H9 (cell line): ENCODE measurements around the gene ABLIM1. TPM values are rescaled to one million over a fixed set of nuclear protein-coding genes. Genes with fewer than 3 reads are reported as not detected.

ENCODE experiments used
- DNase-seq: peaks from one replicate; pipeline ENCODE4 v3.0.0-alpha.2; 2017
- H2AFZ ChIP-seq: one replicate; pipeline ENCODE4 v1.6.1; 2013; ENCODE audit warnings: mild to moderate bottlenecking, low read length, control low read depth, moderate library complexity
- H2AK5ac ChIP-seq: 2 replicates; pipeline ENCODE4 v1.6.1; 2013; ENCODE audit warnings: low read length, control low read depth, mixed read lengths; ENCODE audit not compliant: insufficient read length
- H2BK120ac ChIP-seq: one replicate; pipeline ENCODE4 v1.6.1; 2013; ENCODE audit warnings: low read depth, mild to moderate bottlenecking, low read length, control low read depth, inconsistent platforms; ENCODE audit not compliant: poor library complexity, severe bottlenecking
- H2BK12ac ChIP-seq: 2 replicates; pipeline ENCODE4 v1.6.1; 2013; ENCODE audit warnings: low read length, control low read depth, mixed read lengths, low read depth; ENCODE audit not compliant: insufficient read length
- H2BK15ac ChIP-seq: 2 replicates; pipeline ENCODE4 v1.6.1; 2013; ENCODE audit warnings: low read depth, low read length, control low read depth
- H2BK20ac ChIP-seq: one replicate; pipeline ENCODE4 v1.6.1; 2013; ENCODE audit warnings: low read depth, mild to moderate bottlenecking, low read length, control low read depth, inconsistent platforms; ENCODE audit not compliant: poor library complexity, severe bottlenecking
- H2BK5ac ChIP-seq: 2 replicates; pipeline ENCODE4 v1.6.1; 2013; ENCODE audit warnings: low read length, control low read depth, mixed read lengths; ENCODE audit not compliant: insufficient read length
- H3K14ac ChIP-seq: 2 replicates; pipeline ENCODE4 v1.6.1; 2013; ENCODE audit warnings: low read length, control low read depth; ENCODE audit not compliant: insufficient read depth
- H3K18ac ChIP-seq: 2 replicates; pipeline ENCODE4 v1.6.1; 2013; ENCODE audit warnings: low read depth, mild to moderate bottlenecking, mixed read lengths, low read length, control low read depth; ENCODE audit not compliant: insufficient read length
- H3K23ac ChIP-seq: 2 replicates; pipeline ENCODE4 v1.6.1; 2013; ENCODE audit warnings: low read length, control low read depth, mixed read lengths, low read depth; ENCODE audit not compliant: insufficient read length
- H3K23me2 ChIP-seq: 2 replicates; pipeline ENCODE4 v1.6.1; 2013; ENCODE audit warnings: low read depth, mild to moderate bottlenecking, mixed read lengths, low read length, control low read depth; ENCODE audit not compliant: insufficient read length, poor library complexity, severe bottlenecking
- H3K27ac ChIP-seq: 2 replicates; pipeline ENCODE4 v1.5.1; 2013; ENCODE audit warnings: low read length, control low read depth, mixed read lengths, low read depth; ENCODE audit not compliant: insufficient read length
- H3K27me3 ChIP-seq: 2 replicates; pipeline ENCODE4 v1.6.1; 2013; ENCODE audit warnings: low read length, control low read depth, inconsistent platforms; ENCODE audit not compliant: insufficient read depth
- H3K4ac ChIP-seq: 2 replicates; pipeline ENCODE4 v1.6.1; 2013; ENCODE audit warnings: low read depth, mild to moderate bottlenecking, control low read depth, inconsistent platforms, low read length, moderate library complexity
- H3K4me1 ChIP-seq: 2 replicates; pipeline ENCODE4 v1.6.1; 2013; ENCODE audit warnings: low read length, control low read depth, inconsistent platforms; ENCODE audit not compliant: insufficient read depth
- H3K4me2 ChIP-seq: 2 replicates; pipeline ENCODE4 v1.6.1; 2013; ENCODE audit warnings: low read length, control low read depth, mixed read lengths; ENCODE audit not compliant: insufficient read length, insufficient read depth
- H3K56ac ChIP-seq: 2 replicates; pipeline ENCODE4 v1.6.1; 2013; ENCODE audit warnings: low read depth, mild to moderate bottlenecking, mixed read lengths, low read length, control low read depth; ENCODE audit not compliant: insufficient read length
- H3K79me1 ChIP-seq: 2 replicates; pipeline ENCODE4 v1.6.1; 2013; ENCODE audit warnings: low read depth, mild to moderate bottlenecking, moderate library complexity, low read length, control low read depth, inconsistent platforms; ENCODE audit not compliant: insufficient read depth, poor library complexity, severe bottlenecking
- H3K79me2 ChIP-seq: 2 replicates; pipeline ENCODE4 v1.6.1; 2013; ENCODE audit warnings: low read length, control low read depth, inconsistent platforms; ENCODE audit not compliant: insufficient read depth
- H3K9ac ChIP-seq: 2 replicates; pipeline ENCODE4 v1.6.1; 2013; ENCODE audit warnings: low read length, control low read depth, mixed read lengths; ENCODE audit not compliant: insufficient read length; ENCODE audit errors: extremely low read depth
- H3K9me3 ChIP-seq: one replicate; pipeline ENCODE4 v1.6.1; 2013; ENCODE audit warnings: low read depth, low read length, inconsistent platforms; ENCODE audit not compliant: control insufficient read depth
- H3T11ph ChIP-seq: one replicate; pipeline ENCODE4 v1.6.1; 2013; ENCODE audit warnings: mild to moderate bottlenecking, low read length, control low read depth, inconsistent platforms
- H4K20me1 ChIP-seq: one replicate; pipeline ENCODE4 v1.6.1; 2013; ENCODE audit not compliant: control insufficient read depth, insufficient read length, insufficient read depth
- H4K5ac ChIP-seq: 2 replicates; pipeline ENCODE4 v1.6.1; 2013; ENCODE audit warnings: low read depth, mild to moderate bottlenecking, mixed read lengths, low read length, control low read depth; ENCODE audit not compliant: insufficient read length
- H4K8ac ChIP-seq: replicated peaks from 2 replicates; pipeline ENCODE4 v1.6.1; 2013; ENCODE audit warnings: low read length, control low read depth, mixed read lengths, low read depth; ENCODE audit not compliant: insufficient read length
- H4K91ac ChIP-seq: 2 replicates; pipeline ENCODE4 v1.6.1; 2013; ENCODE audit warnings: low read depth, mild to moderate bottlenecking, moderate library complexity, mixed read lengths, low read length, control low read depth; ENCODE audit not compliant: insufficient read length
- H3K27ac Mint-ChIP-seq, 3 experiments: 2 replicates in 2 of 3; 3 replicates in 1 of 3; pipeline ENCODE4 v1.8.0; 2020 to 2021; ENCODE audit warnings: mixed read lengths in 3 of 3, mild to moderate bottlenecking in 1 of 3, moderate library complexity in 1 of 3
- H3K27me3 Mint-ChIP-seq: 2 replicates; pipeline ENCODE4 v1.8.0; 2021; ENCODE audit warnings: low read depth, mild to moderate bottlenecking, moderate library complexity, mixed read lengths
- H3K36me3 Mint-ChIP-seq, 3 experiments: 2 replicates in 2 of 3; 3 replicates in 1 of 3; pipeline ENCODE4 v1.8.0; 2020 to 2021; ENCODE audit warnings: low read depth in 3 of 3, mixed read lengths in 3 of 3; ENCODE audit not compliant: insufficient read depth in 1 of 3
- H3K4me1 Mint-ChIP-seq, 2 experiments: 2 replicates each; pipeline ENCODE4 v1.8.0; 2020; ENCODE audit warnings: mixed read lengths in 2 of 2
- H3K4me3 Mint-ChIP-seq, 2 experiments: 2 replicates in 1 of 2; 3 replicates in 1 of 2; pipeline ENCODE4 v1.8.0; 2020 to 2021; ENCODE audit warnings: mild to moderate bottlenecking in 2 of 2, mixed read lengths in 2 of 2, moderate library complexity in 1 of 2
- H3K9me3 Mint-ChIP-seq, 2 experiments: 2 replicates in 1 of 2; 3 replicates in 1 of 2; pipeline ENCODE4 v1.8.0; 2020; ENCODE audit warnings: mild to moderate bottlenecking in 2 of 2, mixed read lengths in 2 of 2, moderate library complexity in 1 of 2
- CTCF ChIP-seq: fragments of 200-600 bp; sonication (generic); conservative IDR thresholded peaks from 3 replicates; pipeline ENCODE4 v1.8.0; 2021; ENCODE audit warnings: antibody characterized with exemption, mild to moderate bottlenecking
- WGBS: extraction: QIAGEN DNeasy Blood & Tissue Kit; methylation state at CpG from one replicate; pipeline ENCODE4 v1.1.7; 2013; ENCODE audit warnings: missing lambda C conversion rate, low lambda C conversion rate, mixed read lengths; ENCODE audit not compliant: insufficient read length; ENCODE audit errors: extremely low coverage; 5-methylcytosine and 5-hydroxymethylcytosine counted together
- total RNA-seq: library from RNA; stranded (reverse); gene quantifications from 2 replicates; pipeline ENCODE4 v1.2.1, GENCODE V29; 2021

ABLIM1 gene
- total RNA-seq, 1 experiment from 2014 or later = 32.1 TPM

- H3K9me3 ChIP-seq = peaks cover 14% of the 10 kb centered on the region
- H3K27ac Mint-ChIP-seq = no peak overlapping the region
- H3K4me1 ChIP-seq = no peaks in the 10 kb centered on the region
- H2AFZ ChIP-seq = no peak overlapping the region
- H4K8ac ChIP-seq = no peak overlapping the region
- no peak overlapping the region for H3K14ac ChIP-seq
- H2BK5ac ChIP-seq = no peak overlapping the region
- H3K27ac ChIP-seq = no peak overlapping the region
- H3K27me3 ChIP-seq = no peaks in the 10 kb centered on the region
- no peak overlapping the region for H2BK20ac ChIP-seq
- peaks cover 3% of the 10 kb centered on the region for H3K23me2 ChIP-seq
- no peak overlapping the region for H3T11ph ChIP-seq
- no peaks in the 10 kb centered on the region for H3K27me3 Mint-ChIP-seq
- H2AK5ac ChIP-seq = no peak overlapping the region
- H3K79me1 ChIP-seq = no peaks in the 10 kb centered on the region
- H2BK120ac ChIP-seq = no peak overlapping the region
- no peak for DNase-seq
- H2BK15ac ChIP-seq = no peak overlapping the region
- no peaks in the 10 kb centered on the region for H3K4me1 Mint-ChIP-seq
- H4K5ac ChIP-seq = no peak overlapping the region
- peaks cover 0 to 12% (median 8%) of the 10 kb centered on the region in 3 experiments; a peak in 4 of 7 replicates for H3K36me3 Mint-ChIP-seq
- H3K4me3 Mint-ChIP-seq = no peak overlapping the region
- H3K18ac ChIP-seq = no peak overlapping the region
- H2BK12ac ChIP-seq = no peak overlapping the region
- H3K9me3 Mint-ChIP-seq = peaks cover 9 to 12% of the 10 kb centered on the region in 2 experiments
- no peak overlapping the region for H3K4ac ChIP-seq
- H3K4me2 ChIP-seq = no peak overlapping the region
- no peak overlapping the region for H3K56ac ChIP-seq
- no peak overlapping the region for H3K9ac ChIP-seq
- no CpG with 5 or more reads among the region's 1 CpG for WGBS
- no peak overlapping the region for H3K23ac ChIP-seq
- H3K79me2 ChIP-seq = no peaks in the 10 kb centered on the region
- H4K20me1 ChIP-seq = no peaks in the 10 kb centered on the region
- TF ChIP-seq CTCF = no peak
- H4K91ac ChIP-seq = no peak overlapping the region
Observed at GRCh38 chr10:114559636-114560035, 98.4 kb downstream of the ABLIM1 start.
